ENCODE results near the gene DDX19B.
A peak's percentile ranks its signal among the peaks of the same experiment; 100 is the strongest.

Gene DDX19B

GRCh38 chr16:70349783-70350182 is 50.8 kb downstream of the DDX19B start:
- POLR2A ChIA-PET = no interaction called here
- TF ChIP-seq ZNF350 (tag by site-specific recombination; IDR thresholded peaks at IDR 0.05) = no peak
- no peak for TF ChIP-seq ZNF391 (tag by site-specific recombination; IDR thresholded peaks at IDR 0.05; ENCODE audit: borderline replicate concordance, low read depth)
- no peak for TF ChIP-seq ZNF785 (tag by site-specific recombination; IDR thresholded peaks at IDR 0.05)
- no peak for TF ChIP-seq ZNF121 (tag by site-specific recombination; IDR thresholded peaks at IDR 0.05)
- TF ChIP-seq FEZF1 (tag by site-specific recombination; IDR thresholded peaks at IDR 0.05) = no peak
- TF ChIP-seq, protein P1, sequence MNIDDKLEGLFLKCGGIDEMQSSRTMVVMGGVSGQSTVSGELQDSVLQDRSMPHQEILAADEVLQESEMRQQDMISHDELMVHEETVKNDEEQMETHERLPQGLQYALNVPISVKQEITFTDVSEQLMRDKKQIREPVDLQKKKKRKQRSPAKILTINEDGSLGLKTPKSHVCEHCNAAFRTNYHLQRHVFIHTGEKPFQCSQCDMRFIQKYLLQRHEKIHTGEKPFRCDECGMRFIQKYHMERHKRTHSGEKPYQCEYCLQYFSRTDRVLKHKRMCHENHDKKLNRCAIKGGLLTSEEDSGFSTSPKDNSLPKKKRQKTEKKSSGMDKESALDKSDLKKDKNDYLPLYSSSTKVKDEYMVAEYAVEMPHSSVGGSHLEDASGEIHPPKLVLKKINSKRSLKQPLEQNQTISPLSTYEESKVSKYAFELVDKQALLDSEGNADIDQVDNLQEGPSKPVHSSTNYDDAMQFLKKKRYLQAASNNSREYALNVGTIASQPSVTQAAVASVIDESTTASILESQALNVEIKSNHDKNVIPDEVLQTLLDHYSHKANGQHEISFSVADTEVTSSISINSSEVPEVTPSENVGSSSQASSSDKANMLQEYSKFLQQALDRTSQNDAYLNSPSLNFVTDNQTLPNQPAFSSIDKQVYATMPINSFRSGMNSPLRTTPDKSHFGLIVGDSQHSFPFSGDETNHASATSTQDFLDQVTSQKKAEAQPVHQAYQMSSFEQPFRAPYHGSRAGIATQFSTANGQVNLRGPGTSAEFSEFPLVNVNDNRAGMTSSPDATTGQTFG (tag by site-specific recombination; IDR thresholded peaks at IDR 0.05; ENCODE audit: borderline replicate concordance) = no peak
- TF ChIP-seq ZNF654 (tag by site-specific recombination; IDR thresholded peaks at IDR 0.05; ENCODE audit: low read depth) = no peak
- TF ChIP-seq, protein P2, sequence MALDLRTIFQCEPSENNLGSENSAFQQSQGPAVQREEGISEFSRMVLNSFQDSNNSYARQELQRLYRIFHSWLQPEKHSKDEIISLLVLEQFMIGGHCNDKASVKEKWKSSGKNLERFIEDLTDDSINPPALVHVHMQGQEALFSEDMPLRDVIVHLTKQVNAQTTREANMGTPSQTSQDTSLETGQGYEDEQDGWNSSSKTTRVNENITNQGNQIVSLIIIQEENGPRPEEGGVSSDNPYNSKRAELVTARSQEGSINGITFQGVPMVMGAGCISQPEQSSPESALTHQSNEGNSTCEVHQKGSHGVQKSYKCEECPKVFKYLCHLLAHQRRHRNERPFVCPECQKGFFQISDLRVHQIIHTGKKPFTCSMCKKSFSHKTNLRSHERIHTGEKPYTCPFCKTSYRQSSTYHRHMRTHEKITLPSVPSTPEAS (tag by site-specific recombination; IDR thresholded peaks at IDR 0.05) = no peak
- no peak for TF ChIP-seq SALL2 (tag by site-specific recombination; IDR thresholded peaks at IDR 0.05; ENCODE audit: borderline replicate concordance)
- no peak for TF ChIP-seq YY2 (tag by site-specific recombination; IDR thresholded peaks at IDR 0.05)
- CTCF ChIA-PET = interaction anchor here (0.6 kb wide), 1 partner anchor 50 kb away, joined by 3 read pairs; no protein-coding TSS in a partner anchor
- H3K27ac ChIP-seq (ENCODE audit: extremely low read depth, low read depth, low read length) = no peak overlapping the region
- no peak overlapping the region for H3K4me3 ChIP-seq (ENCODE audit: low read depth, low read length)
- H3K4me1 ChIP-seq (ENCODE audit: control insufficient read depth, insufficient read depth, low read length) = peaks cover 3% of the 10 kb centered on the region; the same call in 1 of the 2 replicates
- peaks cover 20 to 39% of the 10 kb centered on the region in 2 experiments for H3K36me3 ChIP-seq (ENCODE audit: control insufficient read depth in 2 of 2, insufficient read depth in 1 of 2, low read length in 2 of 2)
- H3K9me3 ChIP-seq (ENCODE audit: control insufficient read depth, insufficient read depth, low read depth, low read length) = no peaks in the 10 kb centered on the region

DNA sequence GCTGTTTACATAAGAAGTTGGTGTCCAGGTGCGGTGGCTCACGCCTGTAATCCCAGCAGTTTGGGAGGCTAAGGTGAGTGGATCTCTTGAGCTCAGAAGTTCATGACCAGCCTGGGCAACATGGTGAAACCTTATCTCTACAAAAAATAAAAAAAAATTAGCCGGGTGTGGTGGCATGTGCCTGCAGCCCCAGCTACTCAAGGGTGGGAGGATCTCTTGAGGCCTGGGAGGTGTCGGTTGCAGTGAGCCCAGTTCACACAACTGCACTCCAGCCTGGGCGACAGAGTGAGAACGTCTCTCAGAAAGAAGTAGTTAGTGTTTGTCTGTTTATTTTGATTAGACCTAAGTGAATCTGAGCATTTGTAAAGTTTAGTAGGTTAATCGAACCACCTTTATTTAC is 60.6 kb downstream of the DDX19B start:
- Histone ChIP-seq H3K9me3 (ENCODE audit: control insufficient read depth, insufficient read depth, low read depth, low read length) (no peaks in the 10 kb centered on the region), H3K27ac (ENCODE audit: extremely low read depth, low read depth, low read length) (no peak overlapping the region), H3K4me1 (ENCODE audit: control insufficient read depth, insufficient read depth, low read length) (no peaks in the 10 kb centered on the region), H3K4me3 (ENCODE audit: low read depth, low read length) (no peak overlapping the region), H3K36me3 (ENCODE audit: control insufficient read depth in 2 of 2, insufficient read depth in 1 of 2, low read length in 2 of 2) (peaks cover 67 to 87% of the 10 kb centered on the region in 2 experiments)
- TF ChIP-seq KLF1 (tag by site-specific recombination; IDR thresholded peaks at IDR 0.05) (0 out of 2 replicates have a peak, but pooled peaks have one; percentile 27), MEIS1 (CRISPR knock-in tag; IDR thresholded peaks at IDR 0.05; ENCODE audit: borderline replicate concordance) (no peak)
- ChIA-PET POLR2A (interaction anchor here (0.7 to 2.8 kb wide), 4 partner anchors 11 to 71 kb away, joined by 3 to 13 read pairs (median 6); partner anchors contain the start of genes AARS1 and DDX19A), CTCF (interaction anchor here (1.5 kb wide), 1 partner anchor 10 kb away, joined by 4 read pairs; no protein-coding TSS in a partner anchor)

DNA sequence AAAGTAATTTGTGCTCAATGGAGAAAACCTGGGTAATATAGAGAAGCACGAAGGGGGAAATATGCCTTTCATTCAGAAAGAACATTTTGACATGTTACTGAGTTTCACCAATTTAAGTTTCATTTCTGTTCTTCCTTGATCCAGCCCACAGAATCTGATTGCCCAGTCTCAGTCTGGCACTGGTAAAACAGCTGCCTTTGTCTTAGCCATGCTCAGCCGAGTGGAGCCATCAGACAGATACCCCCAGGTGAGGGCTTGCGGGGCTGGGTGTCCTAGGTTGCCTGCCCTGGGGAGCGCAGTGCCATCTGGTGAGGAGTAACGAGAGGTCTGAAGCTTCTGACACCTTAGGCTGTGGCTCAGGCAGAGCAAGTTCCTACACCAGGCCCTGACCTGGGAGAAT is 65.4 kb downstream of the DDX19B start:
- Histone ChIP-seq H3K4me1 (ENCODE audit: control insufficient read depth, insufficient read depth, low read length) (no peaks in the 10 kb centered on the region), H3K27ac (ENCODE audit: extremely low read depth, low read depth, low read length) (no peak overlapping the region), H3K36me3 (ENCODE audit: control insufficient read depth in 2 of 2, insufficient read depth in 1 of 2, low read length in 2 of 2) (peaks cover 43 to 77% of the 10 kb centered on the region in 2 experiments), H3K9me3 (ENCODE audit: control insufficient read depth, insufficient read depth, low read depth, low read length) (no peaks in the 10 kb centered on the region), H3K4me3 (ENCODE audit: low read depth, low read length) (no peak overlapping the region)
- POLR2A ChIA-PET = interaction anchor here (0.6 kb wide), 1 partner anchor 13 kb away, joined by 4 read pairs; no protein-coding TSS in a partner anchor
- CTCF ChIA-PET = no interaction called here
- TF ChIP-seq, protein P3, sequence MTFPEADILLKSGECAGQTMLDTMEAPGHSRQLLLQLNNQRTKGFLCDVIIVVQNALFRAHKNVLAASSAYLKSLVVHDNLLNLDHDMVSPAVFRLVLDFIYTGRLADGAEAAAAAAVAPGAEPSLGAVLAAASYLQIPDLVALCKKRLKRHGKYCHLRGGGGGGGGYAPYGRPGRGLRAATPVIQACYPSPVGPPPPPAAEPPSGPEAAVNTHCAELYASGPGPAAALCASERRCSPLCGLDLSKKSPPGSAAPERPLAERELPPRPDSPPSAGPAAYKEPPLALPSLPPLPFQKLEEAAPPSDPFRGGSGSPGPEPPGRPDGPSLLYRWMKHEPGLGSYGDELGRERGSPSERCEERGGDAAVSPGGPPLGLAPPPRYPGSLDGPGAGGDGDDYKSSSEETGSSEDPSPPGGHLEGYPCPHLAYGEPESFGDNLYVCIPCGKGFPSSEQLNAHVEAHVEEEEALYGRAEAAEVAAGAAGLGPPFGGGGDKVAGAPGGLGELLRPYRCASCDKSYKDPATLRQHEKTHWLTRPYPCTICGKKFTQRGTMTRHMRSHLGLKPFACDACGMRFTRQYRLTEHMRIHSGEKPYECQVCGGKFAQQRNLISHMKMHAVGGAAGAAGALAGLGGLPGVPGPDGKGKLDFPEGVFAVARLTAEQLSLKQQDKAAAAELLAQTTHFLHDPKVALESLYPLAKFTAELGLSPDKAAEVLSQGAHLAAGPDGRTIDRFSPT (tag by site-specific recombination; IDR thresholded peaks at IDR 0.05) = no peak
- TF ChIP-seq, protein P4, sequence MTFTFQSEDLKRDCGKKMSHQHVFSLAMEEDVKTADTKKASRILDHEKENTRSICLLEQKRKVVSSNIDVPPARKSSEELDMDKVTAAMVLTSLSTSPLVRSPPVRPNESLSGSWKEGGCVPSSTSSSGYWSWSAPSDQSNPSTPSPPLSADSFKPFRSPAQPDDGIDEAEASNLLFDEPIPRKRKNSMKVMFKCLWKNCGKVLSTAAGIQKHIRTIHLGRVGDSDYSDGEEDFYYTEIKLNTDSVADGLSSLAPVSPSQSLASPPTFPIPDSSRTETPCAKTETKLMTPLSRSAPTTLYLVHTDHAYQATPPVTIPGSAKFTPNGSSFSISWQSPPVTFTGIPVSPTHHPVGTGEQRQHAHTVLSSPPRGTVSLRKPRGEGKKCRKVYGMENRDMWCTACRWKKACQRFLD (tag by site-specific recombination; IDR thresholded peaks at IDR 0.05) = no peak
- no peak for TF ChIP-seq ZNF701 (tag by site-specific recombination; IDR thresholded peaks at IDR 0.05)
- no peak for TF ChIP-seq ZNF394 (tag by site-specific recombination; IDR thresholded peaks at IDR 0.05; ENCODE audit: borderline replicate concordance)
- no peak for TF ChIP-seq BCL11B (tag by site-specific recombination; IDR thresholded peaks at IDR 0.05; ENCODE audit: low read depth)
- no peak for TF ChIP-seq ZNF10 (tag by site-specific recombination; IDR thresholded peaks at IDR 0.05)
- no peak for TF ChIP-seq HOXA7 (CRISPR knock-in tag; IDR thresholded peaks at IDR 0.05; ENCODE audit: borderline replicate concordance)
- no peak for TF ChIP-seq ZNF391 (tag by site-specific recombination; IDR thresholded peaks at IDR 0.05; ENCODE audit: borderline replicate concordance, low read depth)
- TF ChIP-seq ZNF214 (tag by site-specific recombination; IDR thresholded peaks at IDR 0.05; ENCODE audit: borderline replicate concordance) = no peak
- no peak for TF ChIP-seq ZNF341 (tag by site-specific recombination; IDR thresholded peaks at IDR 0.05; ENCODE audit: low read depth)
- TF ChIP-seq ZNF776 (tag by site-specific recombination; IDR thresholded peaks at IDR 0.05; ENCODE audit: borderline replicate concordance) = no peak
- TF ChIP-seq ZNF24 (tag by site-specific recombination; IDR thresholded peaks at IDR 0.05) = no peak
- no peak for TF ChIP-seq ZNF266 (tag by site-specific recombination; IDR thresholded peaks at IDR 0.05; ENCODE audit: low read depth)
- no peak for TF ChIP-seq ZNF221 (tag by site-specific recombination; IDR thresholded peaks at IDR 0.05; ENCODE audit: borderline replicate concordance)
- no peak for TF ChIP-seq TRIM28 (IDR thresholded peaks at IDR 0.05; ENCODE audit: borderline replicate concordance, low read length)

Data from HEK293 (cell line).